ENCODE measurements around the gene ARHGAP10. TPM values are rescaled to one million over a fixed set of nuclear protein-coding genes. Genes with fewer than 3 reads are reported as not detected.

ARHGAP10 gene
- total RNA-seq, 1 experiment from 2014 or later: 4.8 TPM

DNA sequence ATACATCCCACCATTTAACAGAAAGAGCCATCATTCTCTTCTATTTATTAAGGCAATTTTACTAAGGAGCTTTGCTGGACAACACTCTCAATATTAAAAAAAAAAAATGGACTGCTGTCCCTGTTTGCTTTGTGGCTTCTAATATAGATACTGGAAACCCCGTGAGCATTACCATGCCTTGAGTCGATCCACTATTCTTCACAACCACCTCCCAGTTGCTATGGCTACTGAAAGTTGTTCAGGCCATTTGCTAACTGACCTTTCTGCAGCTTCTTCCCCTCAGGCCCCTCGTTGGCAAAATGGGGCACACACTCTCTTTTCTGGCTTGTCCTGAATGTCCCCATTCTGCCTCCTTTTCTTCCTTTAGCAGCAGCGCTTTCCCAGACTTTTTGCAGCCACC is 369.9 kb downstream of the ARHGAP10 start:
- ChIA-PET POLR2A (ENCODE audit: low non-redundant PET) (no interaction called here), CTCF (no interaction called here)
- Histone ChIP-seq H3K36me3 (ENCODE audit: insufficient read depth, low read length, poor library complexity, severe bottlenecking) (no peaks in the 10 kb centered on the region), H3K27ac (ENCODE audit: low read depth, low read length, poor library complexity, severe bottlenecking) (no peak overlapping the region), H3K4me1 (ENCODE audit: insufficient read depth, low read length, poor library complexity, severe bottlenecking) (no peaks in the 10 kb centered on the region), H3K27me3 (replicated peaks; ENCODE audit: insufficient read depth, low read depth, low read length, poor library complexity) (no peaks in the 10 kb centered on the region), H3K4me3 (ENCODE audit: low read depth, low read length, poor library complexity, severe bottlenecking) (no peak overlapping the region), H3K9me3 (ENCODE audit: low read depth, low read length, poor library complexity, severe bottlenecking) (no peaks in the 10 kb centered on the region)
- no peak for TF ChIP-seq EZH2 (IDR thresholded peaks at IDR 0.05; ENCODE audit: borderline replicate concordance, low read depth, low read length, poor library complexity, severe bottlenecking)
- TF ChIP-seq, protein P1, sequence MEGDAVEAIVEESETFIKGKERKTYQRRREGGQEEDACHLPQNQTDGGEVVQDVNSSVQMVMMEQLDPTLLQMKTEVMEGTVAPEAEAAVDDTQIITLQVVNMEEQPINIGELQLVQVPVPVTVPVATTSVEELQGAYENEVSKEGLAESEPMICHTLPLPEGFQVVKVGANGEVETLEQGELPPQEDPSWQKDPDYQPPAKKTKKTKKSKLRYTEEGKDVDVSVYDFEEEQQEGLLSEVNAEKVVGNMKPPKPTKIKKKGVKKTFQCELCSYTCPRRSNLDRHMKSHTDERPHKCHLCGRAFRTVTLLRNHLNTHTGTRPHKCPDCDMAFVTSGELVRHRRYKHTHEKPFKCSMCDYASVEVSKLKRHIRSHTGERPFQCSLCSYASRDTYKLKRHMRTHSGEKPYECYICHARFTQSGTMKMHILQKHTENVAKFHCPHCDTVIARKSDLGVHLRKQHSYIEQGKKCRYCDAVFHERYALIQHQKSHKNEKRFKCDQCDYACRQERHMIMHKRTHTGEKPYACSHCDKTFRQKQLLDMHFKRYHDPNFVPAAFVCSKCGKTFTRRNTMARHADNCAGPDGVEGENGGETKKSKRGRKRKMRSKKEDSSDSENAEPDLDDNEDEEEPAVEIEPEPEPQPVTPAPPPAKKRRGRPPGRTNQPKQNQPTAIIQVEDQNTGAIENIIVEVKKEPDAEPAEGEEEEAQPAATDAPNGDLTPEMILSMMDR (conservative IDR thresholded peaks at IDR 0.05; ENCODE audit: low read depth, low read length): no peak
- no peak for DNase-seq (ENCODE audit: low spot score)
- no TSS peak for BruUV-seq (replicated peaks)
- intact Hi-C loops (cut with micrococcal nuclease; ENCODE audit: unreplicated experiment): no loop called here

- CTCF ChIA-PET: no interaction called here
- Histone ChIP-seq H3K4me3 (ENCODE audit: low read depth, low read length, poor library complexity, severe bottlenecking) (no peak overlapping the region), H3K36me3 (ENCODE audit: insufficient read depth, low read length, poor library complexity, severe bottlenecking) (no peaks in the 10 kb centered on the region), H3K4me1 (ENCODE audit: insufficient read depth, low read length, poor library complexity, severe bottlenecking) (no peaks in the 10 kb centered on the region), H3K27me3 (replicated peaks; ENCODE audit: insufficient read depth, low read depth, low read length, poor library complexity) (no peaks in the 10 kb centered on the region), H3K27ac (ENCODE audit: low read depth, low read length, poor library complexity, severe bottlenecking) (no peak overlapping the region), H3K9me3 (ENCODE audit: low read depth, low read length, poor library complexity, severe bottlenecking) (no peaks in the 10 kb centered on the region)
- DNase-seq (ENCODE audit: low spot score): no peak
- TF ChIP-seq EZH2 (IDR thresholded peaks at IDR 0.05; ENCODE audit: borderline replicate concordance, low read depth, low read length, poor library complexity, severe bottlenecking): no peak
- TF ChIP-seq, protein P1 (conservative IDR thresholded peaks at IDR 0.05; ENCODE audit: low read depth, low read length): no peak
- no TSS peak for BruUV-seq (replicated peaks)
- POLR2A ChIA-PET (ENCODE audit: low non-redundant PET): no interaction called here
- intact Hi-C loops (cut with micrococcal nuclease; ENCODE audit: unreplicated experiment): no loop called here
Measured at GRCh38 chr4:148103597-148104355, 371.9 kb downstream of the ARHGAP10 start.

GRCh38 chr4:148108766-148109165 is 376.9 kb downstream of the ARHGAP10 start:
- Histone ChIP-seq H3K27me3 (replicated peaks; ENCODE audit: insufficient read depth, low read depth, low read length, poor library complexity) (no peaks in the 10 kb centered on the region), H3K4me3 (ENCODE audit: low read depth, low read length, poor library complexity, severe bottlenecking) (no peak overlapping the region), H3K36me3 (ENCODE audit: insufficient read depth, low read length, poor library complexity, severe bottlenecking) (no peaks in the 10 kb centered on the region), H3K27ac (ENCODE audit: low read depth, low read length, poor library complexity, severe bottlenecking) (no peak overlapping the region), H3K4me1 (ENCODE audit: insufficient read depth, low read length, poor library complexity, severe bottlenecking) (peaks cover 15% of the 10 kb centered on the region), H3K9me3 (ENCODE audit: low read depth, low read length, poor library complexity, severe bottlenecking) (no peaks in the 10 kb centered on the region)
- DNase-seq (ENCODE audit: low spot score): no peak
- intact Hi-C loops (cut with micrococcal nuclease; ENCODE audit: unreplicated experiment): no loop called here
- ChIA-PET POLR2A (ENCODE audit: low non-redundant PET) (interaction anchor here (0.6 kb wide), 1 partner anchor 1912 kb away, joined by 3 read pairs; no protein-coding TSS in a partner anchor), CTCF (no interaction called here)
- BruUV-seq (replicated peaks): no TSS peak
- TF ChIP-seq, protein P1 (conservative IDR thresholded peaks at IDR 0.05; ENCODE audit: low read depth, low read length): no peak
- TF ChIP-seq EZH2 (IDR thresholded peaks at IDR 0.05; ENCODE audit: borderline replicate concordance, low read depth, low read length, poor library complexity, severe bottlenecking): no peak

Data from A673 (cell line).